ENCODE data around the gene MAN2B2. TPM values are rescaled to one million over a fixed set of nuclear protein-coding genes. Genes with fewer than 3 reads are reported as not detected.

Gene MAN2B2
- total RNA-seq, 1 experiment from 2014 or later: 34.4 TPM

Other genes starting within 250 kb of the MAN2B2 start
- gene PPP2R2C, start 102.6 kb upstream of the MAN2B2 start, total RNA-seq (2021; ENCODE audit: unreplicated experiment): 26.7 TPM
- 212 TPM for gene MRFAP1, start 65.5 kb downstream of the MAN2B2 start, total RNA-seq (2021; ENCODE audit: unreplicated experiment)
- gene S100P, start 118.7 kb downstream of the MAN2B2 start, total RNA-seq (2021; ENCODE audit: unreplicated experiment): 2.3 TPM
- gene MRFAP1L1, start 134.7 kb downstream of the MAN2B2 start, total RNA-seq (2021; ENCODE audit: unreplicated experiment): 29.5 TPM
- 10.7 TPM for gene BLOC1S4, start 141.0 kb downstream of the MAN2B2 start, total RNA-seq (2021; ENCODE audit: unreplicated experiment)
- gene KIAA0232, start 207.5 kb downstream of the MAN2B2 start, total RNA-seq (2021; ENCODE audit: unreplicated experiment): 20.2 TPM

All from Panc1 (cell line).